MCF 10A (cell line): ENCODE measurements around the gene TSPAN2. TPM values are rescaled to one million over a fixed set of nuclear protein-coding genes. Genes with fewer than 3 reads are reported as not detected.

Experiments
- BruUV-seq: library from RNA; stranded (reverse); fragments of 400-500 nt; replicated peaks from 2 replicates; lab custom pipeline; 2021; lab: Mats Ljungman, UMichigan
- CTCF ChIA-PET: fragments of 300-600 bp; sonication (Branson Sonifier 250); formaldehyde crosslinking; extraction: SDS; loops from one replicate; lab custom pipeline; 2021; ENCODE audit warnings: antibody characterized with exemption, inconsistent platforms; lab: Yijun Ruan, JAX
- POLR2A ChIA-PET: fragments of 300-600, 350-650 bp; sonication (Branson Sonifier 250); formaldehyde crosslinking; extraction: SDS; loops from one replicate; lab custom pipeline; 2020; ENCODE audit warnings: antibody characterized with exemption, inconsistent platforms; lab: Yijun Ruan, JAX
- DNase-seq: peaks from one replicate; pipeline ENCODE4 v3.0.0-alpha.2; 2018; ENCODE audit not compliant: unreplicated experiment
- H3K27ac Mint-ChIP-seq: one replicate; pipeline ENCODE4 v1.8.0; 2022; ENCODE audit warnings: mild to moderate bottlenecking, low read depth, mixed read lengths; ENCODE audit not compliant: unreplicated experiment
- H3K27me3 Mint-ChIP-seq: one replicate; pipeline ENCODE4 v1.8.0; 2022; ENCODE audit warnings: mixed read lengths; ENCODE audit not compliant: insufficient read depth, unreplicated experiment
- H3K36me3 Mint-ChIP-seq: one replicate; pipeline ENCODE4 v1.8.0; 2022; ENCODE audit warnings: mild to moderate bottlenecking, moderate library complexity, mixed read lengths; ENCODE audit not compliant: insufficient read depth, unreplicated experiment
- H3K4me1 Mint-ChIP-seq: one replicate; pipeline ENCODE4 v1.8.0; 2022; ENCODE audit warnings: mixed read lengths; ENCODE audit not compliant: insufficient read depth, unreplicated experiment
- H3K4me3 Mint-ChIP-seq: one replicate; pipeline ENCODE4 v1.8.0; 2022; ENCODE audit warnings: mild to moderate bottlenecking, moderate library complexity, mixed read lengths; ENCODE audit not compliant: unreplicated experiment
- H3K9me3 Mint-ChIP-seq: one replicate; pipeline ENCODE4 v1.8.0; 2022; ENCODE audit warnings: mixed read lengths; ENCODE audit not compliant: unreplicated experiment
- CTCF ChIP-seq: fragments of 200-600 bp; IDR thresholded peaks from one replicate; pipeline ENCODE4 v1.8.0; 2022; ENCODE audit warnings: antibody characterized with exemption, mild to moderate bottlenecking; ENCODE audit not compliant: unreplicated experiment
- intact Hi-C: fragments of 100-400 bp; cut with micrococcal nuclease; formaldehyde crosslinking; loops from 2 replicates; pipeline ENCODE4 v1.14.1; 2022
- total RNA-seq: library from RNA; stranded (reverse); gene quantifications from 2 replicates; pipeline ENCODE4 v1.2.3, GENCODE V29; 2022

TSPAN2 gene
- total RNA-seq, 1 experiment from 2014 or later: 0.42 TPM

- H3K9me3 Mint-ChIP-seq: no peaks in the 10 kb centered on the region
- H3K36me3 Mint-ChIP-seq: peaks cover 6% of the 10 kb centered on the region
- no peak for TF ChIP-seq CTCF
- ChIA-PET POLR2A (no interaction called here), CTCF (no interaction called here)
- H3K4me3 Mint-ChIP-seq: no peak overlapping the region
- no peak for DNase-seq
- H3K4me1 Mint-ChIP-seq: peaks cover 24% of the 10 kb centered on the region
- H3K27me3 Mint-ChIP-seq: no peaks in the 10 kb centered on the region
- BruUV-seq: no TSS peak
- no peak overlapping the region for H3K27ac Mint-ChIP-seq
- intact Hi-C loops: no loop called here
Measured at GRCh38 chr1:115073298-115074087, 15.8 kb downstream of the TSPAN2 start.

- no TSS peak for BruUV-seq
- no peak overlapping the region for H3K4me3 Mint-ChIP-seq
- CTCF ChIA-PET: interaction anchor here (0.6 to 1.5 kb wide), 5 partner anchors 16 to 191 kb away, joined by 3 to 6 read pairs (median 4); no protein-coding TSS in a partner anchor
- peaks cover 6% of the 10 kb centered on the region for H3K36me3 Mint-ChIP-seq
- peaks cover 33% of the 10 kb centered on the region for H3K4me1 Mint-ChIP-seq
- intact Hi-C loops: no loop called here
- no peak for DNase-seq
- H3K9me3 Mint-ChIP-seq: no peaks in the 10 kb centered on the region
- H3K27ac Mint-ChIP-seq: peak overlapping the region; percentile 40
- TF ChIP-seq CTCF: no peak
- POLR2A ChIA-PET: interaction anchor here (0.6 to 0.8 kb wide), 2 partner anchors 11 to 775 kb away, joined by 3 read pairs; no protein-coding TSS in a partner anchor
- no peaks in the 10 kb centered on the region for H3K27me3 Mint-ChIP-seq
Measured at GRCh38 chr1:115071012-115071664, 18.2 kb downstream of the TSPAN2 start.

- no TSS peak for BruUV-seq
- Mint-ChIP-seq H3K27me3 (no peaks in the 10 kb centered on the region), H3K9me3 (no peaks in the 10 kb centered on the region), H3K4me1 (peaks cover 27% of the 10 kb centered on the region), H3K4me3 (no peak overlapping the region), H3K36me3 (peaks cover 6% of the 10 kb centered on the region), H3K27ac (peak overlapping the region; percentile 82)
- DNase-seq: no peak
- CTCF ChIA-PET: interaction anchor here (0.6 to 2.9 kb wide), 3 partner anchors 43 to 1306 kb away, joined by 3 to 14 read pairs (median 3); no protein-coding TSS in a partner anchor
- no peak for TF ChIP-seq CTCF
- POLR2A ChIA-PET: no interaction called here
- intact Hi-C loops: no loop called here
Measured at GRCh38 chr1:115069659-115070308, 19.5 kb downstream of the TSPAN2 start.
